ENCODE data around the gene ZNF273.
"Not testable (repeated sequence)": the region's sequence is repeated elsewhere in the genome, so short reads cannot be mapped to it uniquely, and the experiment has no call there.

ZNF273 gene

DNA sequence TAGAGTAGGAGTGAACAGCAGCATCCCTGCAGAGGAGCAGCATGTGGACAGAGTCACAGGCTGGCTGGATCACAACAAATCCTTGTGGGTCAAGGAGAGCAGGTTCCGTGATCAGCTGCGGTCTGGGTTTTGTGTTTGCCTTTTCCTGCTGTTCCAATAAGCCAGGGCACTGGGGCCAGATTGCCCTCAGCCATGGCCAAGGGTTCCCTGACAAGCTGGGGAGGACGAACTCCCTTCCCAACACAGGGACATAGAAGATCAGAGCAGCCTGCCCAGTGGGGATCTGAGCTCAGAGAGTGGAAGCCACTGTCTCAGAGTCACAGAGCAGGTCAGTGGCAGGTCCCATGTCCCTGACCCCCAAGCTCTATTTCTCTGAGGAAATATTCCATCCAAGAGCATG is 12.8 kb upstream of the ZNF273 start:
- DNase-seq, result not testable (repeated sequence)

DNA sequence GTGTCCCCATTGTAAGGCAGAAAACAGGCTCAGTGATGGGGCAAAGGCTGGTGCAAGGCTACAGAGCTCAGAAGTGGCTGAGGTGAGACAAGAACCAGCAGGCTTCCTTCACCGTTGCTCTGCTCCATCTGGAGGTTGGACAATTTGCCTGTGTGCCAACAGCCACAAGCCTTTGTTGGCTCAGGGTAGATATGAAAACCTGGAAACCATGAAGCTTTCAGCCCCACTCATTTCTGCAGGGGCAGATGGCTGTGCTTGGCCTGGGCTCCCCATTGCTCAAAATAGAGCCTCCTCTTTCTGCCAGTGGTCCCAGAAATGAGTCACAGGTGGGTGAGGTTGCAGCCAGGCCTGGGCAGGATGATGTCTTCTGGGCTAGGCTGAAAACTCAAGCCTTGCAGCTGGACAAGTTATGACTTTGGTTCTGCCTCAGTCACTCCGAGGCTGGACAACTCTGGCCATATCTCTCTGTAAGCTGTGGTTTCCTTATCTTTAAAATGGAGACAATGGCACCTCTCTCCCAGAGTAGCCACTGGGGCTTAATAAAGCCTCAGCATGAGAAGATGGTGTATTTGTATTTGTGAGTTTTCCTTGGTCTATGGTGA is 12.2 kb upstream of the ZNF273 start:
- no peak for DNase-seq

DNA sequence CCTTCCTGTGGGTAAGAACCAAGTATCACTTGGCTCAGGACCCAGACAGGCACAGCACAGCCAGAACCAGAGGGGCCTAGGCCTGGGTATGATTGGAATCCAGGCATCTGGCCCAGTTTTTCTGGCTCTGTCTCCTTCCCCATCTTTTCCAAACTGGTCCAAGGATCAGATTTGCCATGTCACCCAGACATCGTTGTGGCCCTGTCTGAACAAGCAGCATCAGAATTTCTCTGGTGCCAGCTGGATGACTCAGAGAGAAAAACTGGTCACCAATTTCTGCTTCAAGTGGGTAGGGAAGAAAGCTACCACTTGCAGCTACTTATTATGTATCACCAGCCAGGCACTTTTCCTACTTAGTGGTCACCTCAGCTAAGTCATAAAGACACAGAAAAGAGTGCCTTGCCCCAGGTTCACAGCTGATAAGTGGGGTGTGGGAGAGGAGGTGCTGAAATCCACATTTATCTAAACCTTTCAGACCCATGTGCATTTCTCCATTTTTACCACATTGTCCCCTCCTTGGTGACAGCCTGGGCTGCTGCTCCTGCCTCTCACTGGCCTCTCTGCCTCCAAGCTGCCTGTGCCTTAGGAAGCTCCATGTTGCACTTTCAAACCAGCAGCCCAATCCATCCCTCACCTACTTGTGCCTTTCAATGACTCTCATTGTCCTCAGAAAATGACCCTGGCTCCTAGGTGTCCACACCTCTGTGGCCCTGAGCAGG is 11.6 kb upstream of the ZNF273 start:
- not testable (repeated sequence) for DNase-seq

DNA sequence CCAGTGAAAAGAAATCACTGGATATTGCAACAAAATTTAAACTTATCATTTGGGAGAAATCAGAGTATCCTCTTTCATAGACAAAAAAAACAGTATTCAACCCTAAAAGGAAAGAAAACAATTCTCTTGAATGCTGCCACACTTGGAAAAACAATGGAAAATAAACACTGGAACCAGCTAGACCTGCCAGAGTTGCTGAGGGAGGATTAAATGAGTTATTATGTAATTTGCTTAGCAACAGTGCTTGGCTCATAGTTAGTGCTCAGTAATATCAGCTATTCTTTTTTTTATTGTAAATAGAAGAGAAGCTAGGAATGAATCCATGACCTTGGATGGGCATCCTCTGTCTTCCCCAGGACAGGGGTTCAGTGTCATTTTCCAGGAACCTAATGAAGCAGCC is 11.0 kb upstream of the ZNF273 start:
- no peak for DNase-seq

DNA sequence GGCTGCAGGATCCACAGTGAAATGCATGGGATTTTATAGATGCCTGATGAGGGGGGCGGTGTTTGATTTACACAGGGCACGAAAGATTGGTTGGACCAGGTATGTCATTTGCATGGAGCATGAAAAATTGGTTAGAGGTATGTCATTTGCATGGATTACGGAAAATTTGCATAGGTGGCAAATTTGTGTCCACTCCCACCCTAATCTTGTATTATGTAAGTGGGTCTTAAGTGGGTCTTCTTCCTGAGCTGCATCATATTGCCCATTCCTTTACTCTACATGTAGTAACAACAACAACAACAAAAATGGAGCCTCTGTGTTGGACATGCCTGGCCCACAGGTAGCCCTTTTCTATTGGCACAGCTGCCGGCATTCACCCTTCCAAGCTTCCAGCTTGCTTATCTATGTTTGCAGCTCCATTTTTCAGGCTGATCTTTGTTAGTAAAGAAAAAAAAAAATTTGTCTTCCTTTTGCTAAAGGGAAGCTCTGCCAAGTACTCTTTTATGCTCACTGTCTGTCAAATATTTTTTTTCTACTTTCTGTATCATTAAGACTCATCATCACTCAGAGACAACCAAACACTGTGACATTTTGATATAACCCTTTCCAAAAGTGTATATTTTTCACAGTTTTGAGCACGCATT is 10.3 kb upstream of the ZNF273 start:
- DNase-seq, result no peak

DNA sequence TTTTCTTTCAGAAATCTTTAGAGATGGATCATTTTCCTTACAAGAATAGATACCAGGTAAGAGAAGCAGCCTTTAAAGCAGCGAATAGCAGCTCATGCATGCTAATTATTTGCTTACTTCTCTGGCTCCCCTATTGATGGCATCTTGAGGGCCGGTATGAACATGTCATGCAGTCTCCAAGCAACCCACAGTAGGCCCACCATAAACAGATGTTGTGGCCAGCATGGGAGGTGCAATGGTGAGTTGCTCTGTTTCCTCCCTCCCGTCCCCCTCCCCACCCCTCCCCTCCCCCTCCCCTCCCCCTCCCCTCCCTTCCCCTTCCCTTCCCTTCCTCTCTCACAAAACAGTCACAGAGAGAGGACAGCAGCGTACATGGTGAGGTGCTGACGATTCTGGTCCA is 9.7 kb upstream of the ZNF273 start:
- DNase-seq, result no peak

DNA sequence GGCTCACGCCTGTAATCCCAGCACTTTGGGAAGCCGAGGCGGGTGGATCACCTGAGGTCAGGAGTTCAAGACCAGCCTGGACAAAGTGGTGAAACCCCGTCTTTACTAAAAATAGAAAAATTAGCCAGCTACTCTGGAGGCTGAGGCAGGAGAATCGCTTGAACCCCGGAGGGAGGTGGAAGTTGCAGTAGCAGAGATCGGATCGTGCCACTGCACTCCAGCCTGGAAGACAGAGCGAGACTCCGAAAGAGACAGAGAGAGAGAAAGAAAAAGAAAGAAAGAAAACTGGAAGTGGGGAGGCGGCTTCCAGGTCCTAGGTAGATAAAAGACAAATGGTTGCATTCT is 640 bp upstream of the ZNF273 start:
- DNase-seq, result not testable (repeated sequence)

DNA sequence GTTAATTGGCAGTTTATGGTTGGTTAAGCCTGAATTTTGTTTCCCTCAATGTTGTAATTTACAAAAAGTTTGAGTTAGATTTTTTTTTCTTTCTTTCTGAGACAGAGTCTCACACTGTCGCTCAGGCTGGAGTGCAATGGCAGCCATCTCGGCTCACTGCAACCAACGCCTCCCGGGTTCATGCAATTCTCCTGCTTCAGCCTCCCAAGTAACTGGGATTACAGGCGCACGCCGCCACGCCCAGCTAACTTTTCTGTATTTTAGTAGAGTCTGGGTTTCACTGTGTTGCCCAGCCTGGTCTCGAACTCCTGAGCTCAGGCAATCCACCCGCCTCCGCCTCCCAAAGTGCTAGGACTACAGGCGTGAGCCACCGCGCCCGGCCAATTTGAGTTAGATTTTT is 935 bp downstream of the ZNF273 start:
- DNase-seq, result no peak

DNA sequence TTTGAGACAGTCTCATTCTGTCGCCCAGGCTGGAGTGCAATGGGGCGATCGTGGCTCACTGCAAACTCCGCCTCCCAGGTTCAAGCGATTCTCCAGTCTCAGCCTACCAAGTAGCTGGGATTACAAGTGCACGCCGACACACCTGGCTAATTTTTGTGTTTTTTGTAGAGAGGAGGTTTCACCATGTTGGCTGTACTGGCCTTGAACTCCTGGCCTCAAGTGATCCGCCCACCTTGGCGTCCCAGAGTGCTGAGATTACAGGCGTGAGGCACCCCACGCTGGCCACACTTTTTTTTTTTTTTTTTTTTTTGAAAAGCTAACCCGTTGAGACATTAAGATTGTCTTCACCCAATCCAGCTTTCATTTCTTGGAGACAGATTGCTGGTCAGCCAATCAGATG is 2.1 kb downstream of the ZNF273 start:
- DNase-seq, result no peak

DNA sequence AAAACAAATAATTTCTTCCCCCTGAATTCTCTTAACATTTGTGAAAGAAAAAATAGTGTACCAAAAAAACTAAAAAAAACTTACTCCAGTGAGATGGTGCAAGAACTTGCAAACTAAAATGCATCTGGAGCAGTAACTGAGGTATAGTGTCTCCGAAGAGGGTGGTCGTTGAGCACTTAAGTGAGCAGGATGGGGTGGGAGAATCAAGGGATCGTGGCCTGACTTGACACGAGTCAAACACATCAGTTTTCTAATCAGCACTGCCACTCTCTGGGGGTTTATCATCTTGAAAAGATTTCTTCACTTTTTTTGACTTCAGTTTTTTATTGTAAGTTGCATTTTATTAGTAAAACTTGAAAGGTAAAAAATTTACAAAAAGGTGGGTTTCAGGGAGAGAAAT is 2.5 kb downstream of the ZNF273 start:
- no peak for DNase-seq

DNA sequence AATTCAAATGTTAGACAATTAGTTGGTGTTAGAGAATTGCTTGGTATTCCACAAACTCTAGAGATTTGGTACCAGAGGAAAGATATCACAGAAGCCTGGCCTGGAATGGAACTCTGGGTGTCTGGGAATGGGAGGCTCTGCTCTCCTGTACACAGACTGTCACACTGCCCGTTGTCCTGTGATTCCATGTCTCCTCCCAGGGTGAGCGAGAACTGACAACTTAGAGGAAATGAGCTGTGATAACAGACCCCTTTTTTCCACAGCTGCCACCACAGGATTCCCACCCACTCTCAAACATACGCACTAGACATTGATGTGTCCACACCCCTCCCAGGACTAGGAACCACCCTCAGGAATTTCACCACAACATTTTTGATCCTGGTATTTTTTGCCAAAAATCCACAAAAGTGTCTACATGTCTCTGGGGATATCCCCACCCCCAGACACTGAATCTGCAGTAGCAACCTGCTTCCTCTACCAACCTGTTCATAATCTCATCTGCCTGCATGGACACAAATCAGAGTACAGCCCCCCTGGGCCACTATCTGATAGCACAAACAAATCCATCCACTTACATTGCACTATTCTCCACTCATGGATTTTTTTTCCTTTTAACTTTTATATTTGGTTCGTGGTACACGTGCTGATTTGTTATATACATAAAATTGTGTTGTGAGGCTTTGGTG is 4.7 kb downstream of the ZNF273 start:
- DNase-seq, result no peak

DNA sequence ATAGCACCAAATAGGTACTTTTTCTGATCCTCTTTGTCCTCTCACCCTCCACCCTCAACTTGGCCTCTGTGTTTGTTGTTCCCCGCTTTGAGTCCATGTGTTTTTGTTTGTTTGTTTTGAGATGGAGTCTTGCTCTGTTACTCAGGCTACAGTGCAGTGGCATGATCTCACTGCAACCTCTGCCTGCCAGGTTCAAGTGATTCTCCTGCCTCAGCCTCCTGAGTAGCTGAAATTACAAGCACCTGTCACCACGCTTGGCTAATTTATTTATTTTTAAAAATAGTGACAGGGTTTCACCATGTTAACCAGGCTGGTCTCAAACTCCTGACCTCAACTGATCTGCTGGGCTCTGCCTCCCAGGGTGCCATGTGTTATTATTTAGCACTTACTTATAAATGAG is 5.3 kb downstream of the ZNF273 start:
- DNase-seq, result no peak

DNA sequence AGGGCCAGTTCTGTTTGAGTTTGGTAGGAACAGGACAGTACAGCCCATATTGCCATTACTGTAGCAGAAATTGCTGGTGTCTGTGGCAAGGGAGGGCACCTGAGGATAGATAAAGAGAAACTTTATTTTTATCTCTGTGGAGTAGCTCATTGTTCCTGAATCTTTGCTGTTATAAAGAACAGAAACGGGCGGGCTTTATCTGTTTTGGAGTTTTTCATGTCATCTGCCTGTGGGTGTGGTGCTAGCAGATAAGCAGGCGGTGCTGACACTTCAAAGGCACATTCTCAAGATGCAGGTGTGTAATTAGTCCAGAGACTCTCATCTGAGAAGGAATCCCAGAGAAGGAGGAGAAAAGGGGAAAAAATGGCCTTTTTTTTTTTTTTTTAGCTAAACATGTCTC is 11.5 kb downstream of the ZNF273 start:
- DNase-seq, result no peak

DNA sequence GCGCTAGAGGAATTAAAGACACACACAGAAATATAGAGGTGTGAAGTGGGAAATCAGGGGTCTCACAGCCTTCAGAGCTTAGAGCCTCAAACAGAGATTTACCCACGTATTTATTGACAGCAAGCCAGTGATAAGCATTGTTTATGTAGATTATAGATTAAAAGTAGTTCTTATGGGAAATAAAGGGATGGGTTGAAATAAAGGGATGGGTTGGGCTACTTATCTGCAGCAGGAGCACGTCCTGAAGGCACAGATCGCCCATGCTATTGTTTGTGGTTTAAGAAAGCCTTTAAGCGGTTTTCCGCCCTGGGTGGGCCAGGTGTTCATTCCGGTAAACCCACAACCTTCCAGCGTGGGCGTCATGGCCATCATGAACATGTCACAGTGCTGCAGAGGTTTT is 12.2 kb downstream of the ZNF273 start:
- DNase-seq, result not testable (repeated sequence)

DNA sequence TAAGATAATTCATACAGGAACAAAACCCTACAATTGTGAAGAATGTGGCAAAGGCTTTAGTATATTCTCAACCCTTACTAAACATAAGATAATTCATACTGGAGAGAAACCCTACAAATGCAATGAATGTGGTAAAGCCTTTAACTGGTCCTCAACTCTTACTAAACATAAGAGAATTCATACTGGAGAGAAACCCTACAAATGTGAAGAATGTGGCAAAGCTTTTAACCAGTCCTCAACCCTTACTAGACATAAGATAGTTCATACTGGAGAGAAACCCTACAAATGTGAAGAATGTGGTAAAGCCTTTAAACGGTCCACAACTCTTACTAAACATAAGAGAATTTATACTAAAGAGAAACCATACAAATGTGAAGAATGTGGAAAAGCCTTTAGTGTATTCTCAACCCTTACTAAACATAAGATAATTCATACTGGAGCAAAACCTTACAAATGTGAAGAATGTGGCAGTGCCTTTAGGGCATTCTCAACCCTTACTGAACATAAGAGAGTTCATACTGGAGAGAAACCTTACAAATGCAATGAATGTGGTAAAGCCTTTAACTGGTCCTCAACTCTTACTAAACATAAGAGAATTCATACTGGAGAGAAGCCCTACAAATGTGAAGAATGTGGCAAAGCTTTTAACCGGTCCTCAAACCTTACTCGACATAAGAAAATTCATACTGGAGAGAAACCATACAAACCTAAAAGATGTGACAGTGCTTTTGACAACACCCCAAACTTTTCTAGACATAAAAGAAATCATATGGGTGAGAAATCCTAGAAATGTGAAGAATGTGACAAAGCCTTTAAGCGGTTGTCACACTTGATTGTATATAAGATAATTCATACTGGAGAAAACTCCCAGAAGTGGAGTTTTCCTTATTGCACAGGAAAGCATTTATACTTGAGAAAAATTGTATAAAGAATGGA is 25.4 kb downstream of the ZNF273 start:
- not testable (repeated sequence) for DNase-seq

DNA sequence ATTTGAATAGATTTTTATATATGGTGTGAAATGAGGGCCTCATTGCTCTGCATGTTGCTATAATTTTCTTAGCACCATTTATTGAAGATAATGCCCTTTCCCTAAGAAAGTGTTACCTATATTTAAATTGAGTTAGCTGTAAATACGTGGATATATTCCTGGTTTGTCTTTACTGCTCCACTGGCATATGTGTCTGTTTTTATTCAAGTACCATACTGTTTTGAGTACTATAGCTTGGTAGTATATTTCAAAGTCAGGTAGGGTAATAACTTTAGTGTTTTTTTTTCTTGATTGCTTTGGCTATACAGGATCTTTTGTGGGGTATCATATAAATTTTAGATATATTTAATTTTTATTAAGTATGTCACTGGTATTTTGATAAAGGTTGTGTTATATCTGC is 31.4 kb downstream of the ZNF273 start:
- DNase-seq, result no peak

DNA sequence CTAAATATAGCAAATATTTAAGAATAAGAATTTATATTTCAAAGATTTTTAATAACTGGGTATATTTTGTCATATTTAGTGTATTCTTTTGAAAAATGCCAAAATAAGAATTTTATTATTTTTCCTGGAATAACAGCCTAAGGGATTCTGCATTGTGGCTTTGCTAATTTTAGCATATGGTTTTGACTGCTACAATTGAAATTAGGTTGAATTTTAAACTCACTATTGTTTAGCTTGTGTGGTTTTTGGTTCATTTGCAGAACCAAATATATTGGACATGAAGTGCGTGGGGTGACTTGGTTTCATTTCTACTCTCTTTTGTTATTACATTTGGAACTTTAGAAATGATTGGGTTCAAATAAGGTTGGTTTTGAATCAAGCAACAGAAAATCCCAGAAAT is 35.5 kb downstream of the ZNF273 start:
- DNase-seq, result no peak

DNA sequence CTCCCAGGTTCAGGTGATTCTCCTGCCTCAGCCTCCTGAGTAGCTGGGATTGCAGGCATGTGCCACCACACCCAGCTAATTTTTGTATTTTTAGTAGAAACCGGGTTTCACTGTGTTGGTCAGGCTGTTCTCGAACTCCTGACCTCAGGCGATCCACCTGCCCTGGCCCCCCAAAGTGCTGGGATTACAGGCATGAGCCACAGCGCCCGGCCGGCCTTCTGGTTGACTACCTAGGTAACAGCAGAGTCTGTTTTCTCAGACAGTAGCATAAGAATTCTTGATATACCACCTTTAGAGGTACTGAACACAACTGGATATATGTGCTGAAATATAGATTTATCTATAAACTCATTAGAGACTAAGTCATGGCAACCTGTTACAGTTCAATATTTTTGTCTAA is 36.9 kb downstream of the ZNF273 start:
- DNase-seq, result not testable (repeated sequence)

DNA sequence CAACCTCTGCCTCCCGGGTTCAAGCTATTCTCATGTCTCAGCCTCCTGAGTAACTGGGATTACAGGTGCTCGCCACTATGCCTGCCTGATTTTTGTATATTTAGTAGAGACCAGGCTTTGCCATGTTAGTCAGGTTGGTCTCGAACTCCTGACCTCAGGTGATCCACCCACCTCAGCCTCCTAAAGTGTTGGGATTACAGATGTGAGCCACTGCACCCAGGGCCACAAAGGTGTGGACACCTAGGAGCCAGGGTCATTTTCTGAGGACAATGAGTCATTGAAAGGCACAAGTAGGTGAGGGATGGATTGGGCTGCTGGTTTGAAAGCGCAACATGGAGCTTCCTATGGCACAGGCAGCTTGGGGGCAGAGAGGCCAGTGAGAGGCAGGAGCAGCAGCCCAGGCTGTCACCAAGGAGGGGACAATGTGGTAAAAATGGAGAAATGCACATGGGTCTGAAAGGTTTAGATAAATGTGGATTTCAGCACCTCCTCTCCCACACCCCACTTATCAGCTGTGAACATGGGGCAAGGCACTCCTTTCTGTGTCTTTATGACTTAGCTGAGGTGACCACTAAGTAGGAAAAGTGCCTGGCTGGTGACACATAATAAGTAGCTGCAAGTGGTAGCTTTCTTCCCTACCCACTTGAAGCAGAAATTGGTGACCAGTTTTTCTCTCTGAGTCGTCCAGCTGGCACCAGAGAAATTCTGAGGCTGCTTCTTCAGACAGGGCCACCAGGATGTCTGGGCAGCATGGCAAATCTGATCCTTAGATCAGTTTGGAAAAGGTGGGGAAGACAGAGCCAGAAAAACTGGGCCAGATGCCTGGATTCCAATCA is 41.8 kb downstream of the ZNF273 start:
- not testable (repeated sequence) for DNase-seq

DNA sequence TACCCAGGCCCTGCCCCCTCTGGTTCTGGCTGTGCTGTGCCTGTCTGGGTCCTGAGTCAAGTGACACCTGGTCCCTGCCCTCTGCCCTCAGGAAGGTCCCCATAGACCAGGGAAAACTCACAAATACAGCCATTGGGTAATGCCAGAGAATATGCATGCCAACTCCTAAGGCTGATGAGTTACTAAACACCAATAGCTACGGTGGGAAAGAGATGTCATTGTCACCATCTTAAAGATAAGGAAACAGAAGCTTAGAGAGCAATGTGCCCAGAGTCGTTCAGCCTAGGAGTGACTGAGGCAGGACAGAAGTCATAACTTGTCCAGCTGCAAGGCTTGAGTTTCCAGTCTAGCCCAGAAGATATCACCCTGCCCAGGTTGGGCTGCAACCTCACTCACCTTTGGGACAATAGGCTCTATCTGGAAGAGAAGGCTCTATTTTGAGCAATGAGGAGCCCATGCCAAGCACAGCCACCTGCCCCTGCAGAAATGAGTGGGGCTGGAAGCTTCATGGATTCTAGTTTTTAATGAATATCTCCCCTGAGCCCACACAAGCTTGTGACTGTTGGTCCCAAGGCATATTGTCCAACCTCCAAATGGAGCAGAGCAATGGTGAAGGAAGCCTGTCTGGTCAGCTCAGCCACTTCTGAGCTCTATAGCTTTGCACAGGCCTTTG is 42.6 kb downstream of the ZNF273 start:
- no peak for DNase-seq

DNA sequence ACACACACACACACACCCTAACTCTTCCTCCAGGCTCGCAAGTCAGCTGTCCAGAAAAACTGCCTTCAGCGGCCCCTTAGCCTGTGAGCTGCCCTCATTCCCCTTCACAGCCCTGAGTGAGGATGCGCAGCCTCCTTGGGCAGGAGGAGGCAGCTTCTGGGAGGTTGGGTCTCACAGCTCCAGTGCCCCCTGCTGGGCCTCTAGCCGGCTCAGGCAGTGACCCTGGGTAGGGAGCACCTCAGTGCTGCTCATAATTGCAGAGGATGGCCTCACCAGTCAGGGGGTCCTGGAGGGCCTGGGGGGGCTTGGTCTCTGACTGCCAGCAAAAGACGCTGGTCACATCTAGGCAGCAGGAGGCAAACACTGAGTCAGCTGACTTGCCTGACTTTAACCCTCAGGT is 43.7 kb downstream of the ZNF273 start:
- no peak for DNase-seq
